NOMO-1 treated with DMSO at 0.1 percent for 48 hours (cell line): ENCODE results near the gene ZNF234.
A peak's percentile ranks its signal among the peaks of the same experiment; 100 is the strongest.
"Not testable (repeated sequence)": the region's sequence is repeated elsewhere in the genome, so short reads cannot be mapped to it uniquely, and the experiment has no call there.

ENCODE experiments used
- DNase-seq: peaks from one replicate; lab custom pipeline; 2025; ENCODE audit not compliant: unreplicated experiment; lab: John Stamatoyannopoulos, UW

Gene ZNF234

GRCh38 chr19:44180968-44181367, 39.6 kb downstream of the ZNF234 start:
- no peak for DNase-seq

GRCh38 chr19:44182145-44182544, 40.8 kb downstream of the ZNF234 start:
- no peak for DNase-seq

- no peak for DNase-seq
Observed at GRCh38 chr19:44190020-44190419, 48.7 kb downstream of the ZNF234 start.

GRCh38 chr19:44192127-44192526, 50.8 kb downstream of the ZNF234 start:
- no peak for DNase-seq

GRCh38 chr19:44196772-44197171, 55.4 kb downstream of the ZNF234 start:
- no peak for DNase-seq

GRCh38 chr19:44202470-44202869, 61.1 kb downstream of the ZNF234 start:
- DNase-seq = no peak

GRCh38 chr19:44202974-44203373, 61.6 kb downstream of the ZNF234 start:
- DNase-seq = no peak

- DNase-seq = not testable (repeated sequence)
Observed at GRCh38 chr19:44203877-44204276, 62.5 kb downstream of the ZNF234 start.

- no peak for DNase-seq
Observed at GRCh38 chr19:44204772-44205171, 63.4 kb downstream of the ZNF234 start.

GRCh38 chr19:44207126-44207803, 65.9 kb downstream of the ZNF234 start:
- peak; percentile 86 for DNase-seq
